K562 (cell line): ENCODE data around the gene MFAP2. TPM values are rescaled to one million over a fixed set of nuclear protein-coding genes. Genes with fewer than 3 reads are reported as not detected.

Source experiments
- ATAC-seq: fragments of 200-7000 bp; cut with Tn5 transposase; 3 replicates; pipeline ENCODE4 v1.9.1; 2020; ENCODE audit warnings: moderate library complexity
- BruUV-seq: library from RNA; stranded (reverse); fragments of 400-500 nt; replicated peaks from 2 replicates; lab custom pipeline; 2021; lab: Mats Ljungman, UMichigan
- CTCF ChIA-PET: fragments of 300-600 bp; formaldehyde crosslinking; extraction: SDS; loops from one replicate; lab custom pipeline; 2021; ENCODE audit warnings: low intra/inter-chr PET ratio; lab: Yijun Ruan, JAX
- POLR2A ChIA-PET: fragments of 300-600, 350-650 bp; sonication (Branson Sonifier 250); formaldehyde crosslinking; extraction: SDS; loops from one replicate; lab custom pipeline; 2021; ENCODE audit warnings: antibody characterized with exemption, inconsistent platforms; lab: Yijun Ruan, JAX
- DNase-seq, 4 experiments: peaks; one replicate each; pipeline versions ENCODE4 v3.0.0 to v3.0.0-alpha.2; 2011 to 2018; ENCODE audit warnings: low spot score in 3 of 4, mixed read lengths in 3 of 4; ENCODE audit errors: extremely low read depth in 1 of 4
- FAIRE-seq: peaks from 2 replicates; lab custom pipeline; 2011; peaks lifted over from hg19 to GRCh38; lab: Jason Lieb, UNC
- H2AFZ ChIP-seq: 2 replicates; pipeline ENCODE4 v1.6.0; 2011; ENCODE audit warnings: low read depth, low read length, control low read depth, inconsistent platforms
- H3K27ac ChIP-seq: fragments of 200-600 bp; 3 replicates; pipeline ENCODE4 v1.8.0; 2011; ENCODE audit warnings: low read depth, mild to moderate bottlenecking, control low read depth, inconsistent platforms, low read length, moderate library complexity, mixed read lengths; ENCODE audit errors: extremely low read depth
- H3K27me3 ChIP-seq, 2 experiments: fragments of 300-600 bp in 1 of 2; 2 replicates in 1 of 2; 3 replicates in 1 of 2; pipeline versions ENCODE4 v1.6.0 to v1.8.0; 2011; ENCODE audit warnings: inconsistent platforms in 2 of 2, low read length in 2 of 2, mild to moderate bottlenecking in 1 of 2, mixed read lengths in 1 of 2, moderate library complexity in 1 of 2; ENCODE audit not compliant: control insufficient read depth in 2 of 2, insufficient read depth in 2 of 2
- H3K36me3 ChIP-seq: fragments of 300-600 bp; 3 replicates; pipeline ENCODE4 v1.8.0; 2011; ENCODE audit warnings: mild to moderate bottlenecking, low read length, inconsistent platforms; ENCODE audit not compliant: control insufficient read depth, insufficient read depth
- H3K4me1 ChIP-seq, 2 experiments: fragments of 200-600 bp in 1 of 2; replicated peaks in 1 of 2; 2 replicates in 1 of 2; 3 replicates in 1 of 2; pipeline versions ENCODE4 v1.5.1 to v1.8.0; 2011; ENCODE audit warnings: inconsistent platforms in 2 of 2, low read length in 2 of 2, mild to moderate bottlenecking in 1 of 2, mixed read lengths in 1 of 2, moderate library complexity in 1 of 2; ENCODE audit not compliant: control insufficient read depth in 2 of 2, insufficient read depth in 2 of 2
- H3K4me2 ChIP-seq: 2 replicates; pipeline ENCODE4 v1.6.1; 2011; ENCODE audit warnings: low read length, control low read depth, inconsistent platforms, mixed read lengths; ENCODE audit not compliant: insufficient read depth
- H3K4me3 ChIP-seq: fragments of 200-600 bp; sonication (generic), shearing (Covaris generic); 2 replicates; pipeline ENCODE4 v1.5.1; 2016; ENCODE audit warnings: control low read depth, inconsistent platforms
- H3K79me2 ChIP-seq: fragments of 200-600 bp; 3 replicates; pipeline ENCODE4 v1.8.0; 2011; ENCODE audit warnings: low read length, inconsistent platforms; ENCODE audit not compliant: control insufficient read depth, insufficient read depth
- H3K9ac ChIP-seq, 2 experiments: 2 replicates each; pipeline versions ENCODE4 v1.6.0 to v1.6.1; 2011; ENCODE audit warnings: low read depth in 2 of 2, low read length in 2 of 2, control low read depth in 1 of 2, inconsistent platforms in 1 of 2, mild to moderate bottlenecking in 1 of 2, mixed read lengths in 1 of 2; ENCODE audit not compliant: insufficient read depth in 1 of 2
- H3K9me1 ChIP-seq: one replicate; pipeline ENCODE4 v1.6.0; 2011; ENCODE audit warnings: inconsistent platforms, mild to moderate bottlenecking, low read length, moderate library complexity; ENCODE audit not compliant: control insufficient read depth, insufficient read depth
- H3K9me3 ChIP-seq: replicated peaks from 2 replicates; pipeline ENCODE4 v1.5.1; 2011; ENCODE audit warnings: low read depth, low read length, inconsistent platforms; ENCODE audit not compliant: control insufficient read depth, insufficient read depth
- H4K20me1 ChIP-seq: replicated peaks from 2 replicates; pipeline ENCODE4 v1.6.1; 2011; ENCODE audit warnings: low read length, inconsistent platforms, mixed read lengths; ENCODE audit not compliant: control insufficient read depth, insufficient read depth
- CBX2 ChIP-seq: fragments of 200-600 bp; sonication (generic); IDR thresholded peaks from one replicate; pipeline ENCODE4 v1.6.1; 2012; ENCODE audit warnings: mild to moderate bottlenecking, low read length, inconsistent platforms; ENCODE audit not compliant: insufficient read depth, poor library complexity, severe bottlenecking
- RBM14 ChIP-seq: fragments of 200-400 bp; formaldehyde crosslinking; IDR thresholded peaks from 2 replicates; pipeline ENCODE4 v1.6.1; 2018; ENCODE audit warnings: low read depth, mild to moderate bottlenecking, low read length, moderate library complexity, borderline replicate concordance; ENCODE audit not compliant: insufficient read depth
- SPI1 ChIP-seq: IDR thresholded peaks from 2 replicates; pipeline ENCODE4 v1.6.1; 2011; ENCODE audit warnings: low read depth, low read length, control low read depth, borderline replicate concordance
- ZNF121 ChIP-seq: sonication (generic); formaldehyde crosslinking; conservative IDR thresholded peaks from 2 replicates; pipeline ENCODE4 v1.8.0; 2022; ENCODE audit warnings: missing genetic modification reagents
- WGBS: fragments of 100-300 bp; shearing (Covaris generic); methylation state at CpG from one replicate; pipeline ENCODE4 v1.1.6; 2016; ENCODE audit warnings: low coverage, mixed read lengths; ENCODE audit not compliant: insufficient coverage; ENCODE audit errors: missing lambda C conversion rate; 5-methylcytosine and 5-hydroxymethylcytosine counted together
- in situ Hi-C: fragments of 300-500 bp; cut with MboI; formaldehyde crosslinking; loops from 4 replicates; pipeline ENCODE4 v1.15.0; 2018; ENCODE audit warnings: inconsistent platforms, mixed read lengths
- intact Hi-C: fragments of 100-400 bp; cut with micrococcal nuclease; formaldehyde crosslinking; loops from 2 replicates; pipeline ENCODE4 v1.14.2; 2022
- polyA plus RNA-seq, 8 experiments: library from polyadenylated mRNA; depleted of rRNA in 4 of 8; stranded (reverse) in 5 of 8; unstranded in 3 of 8; fragments of >200 nt; fragmentation: Nextera tagmentation in 2 of 8; fragmentation: Illumina TruSeq in 1 of 8; extraction: Ambion mirVana in 2 of 8; extraction: Trizol in 1 of 8; gene quantifications; 2 replicates each; pipeline versions ENCODE4 v1.2.1 to v1.2.3, GENCODE V29; 2011 to 2014; ENCODE audit warnings: inconsistent platforms in 1 of 8, missing spikeins in 1 of 8
- total RNA-seq, 7 experiments: library from RNA; depleted of rRNA in 6 of 7; stranded (reverse); fragments of >200 nt in 6 of 7; fragmentation: Illumina TruSeq in 2 of 7; extraction: Trizol in 2 of 7; gene quantifications; 2 replicates each; pipeline versions ENCODE4 v1.2.1 to v1.2.3, GENCODE V29; 2011 to 2021; ENCODE audit warnings: low replicate concordance in 1 of 7
- TF ChIP-seq, protein P1 (sequence below), 3 experiments: fragments of 200-800 bp in 1 of 3; sonication (Bioruptor generic) in 1 of 3; sonication (generic) in 1 of 3; formaldehyde crosslinking in 1 of 3; IDR thresholded peaks; 2 replicates each; pipeline versions ENCODE4 v1.6.1 to v1.8.0; 2016 to 2022; ENCODE audit warnings: mild to moderate bottlenecking in 2 of 3, missing compliant biosample characterization in 2 of 3, missing genetic modification characterization in 2 of 3, missing genetic modification reagents in 1 of 3

Gene MFAP2
- total and polyA plus RNA-seq, 9 of the 15 experiments (the other 6 are each of a cell fraction or from before 2014, with no cell fraction given): not detected

DNA sequence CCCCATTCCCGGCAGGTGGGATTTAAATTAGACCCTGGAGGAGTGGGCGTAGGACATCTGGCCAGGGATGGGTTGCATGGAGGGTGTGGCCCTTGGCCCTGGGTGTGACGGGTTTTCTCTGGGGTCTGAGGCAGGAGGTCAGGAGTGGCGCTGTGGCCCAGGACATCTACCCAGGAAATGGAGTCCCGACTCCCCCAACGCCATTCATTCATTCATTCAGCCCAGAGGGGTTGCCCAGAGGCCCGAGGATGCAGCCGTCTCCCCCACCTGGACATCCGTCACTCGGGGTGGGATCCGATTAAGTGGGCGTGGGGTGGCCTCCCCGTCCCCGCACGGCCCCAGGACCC, 30.6 kb upstream of the MFAP2 start (continued):
- no peak for TF ChIP-seq CBX2
- TF ChIP-seq, protein P1, sequence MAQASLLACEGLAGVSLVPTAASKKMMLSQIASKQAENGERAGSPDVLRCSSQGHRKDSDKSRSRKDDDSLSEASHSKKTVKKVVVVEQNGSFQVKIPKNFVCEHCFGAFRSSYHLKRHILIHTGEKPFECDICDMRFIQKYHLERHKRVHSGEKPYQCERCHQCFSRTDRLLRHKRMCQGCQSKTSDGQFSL (CRISPR knock-in tag; IDR thresholded peaks at IDR 0.05): 0 out of 2 replicates have a peak, but pooled peaks have one; percentile 40
- TF ChIP-seq, protein P1 (tag; IDR thresholded peaks at IDR 0.05): no peak

DNA sequence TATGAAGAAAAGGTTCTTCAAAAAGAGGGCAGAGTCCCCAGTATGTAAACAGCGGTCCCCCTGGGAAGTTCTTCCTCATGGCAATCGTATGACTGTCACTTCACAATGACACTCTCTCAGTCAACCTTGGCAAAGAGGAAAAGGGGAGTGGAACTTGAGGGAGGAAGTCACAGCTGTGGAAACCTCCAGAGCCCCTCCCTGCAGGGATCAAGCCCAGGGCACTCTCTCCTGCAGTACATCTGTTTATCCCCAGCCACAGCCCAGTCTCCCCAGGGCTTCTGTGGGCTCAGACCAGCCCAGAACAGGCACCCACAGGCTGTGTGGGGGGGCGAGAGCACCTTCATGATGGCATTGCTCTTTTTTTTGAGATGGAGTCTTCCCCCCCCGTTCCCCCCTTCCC, 29.3 kb upstream of the MFAP2 start:
- peak overlapping the region in 1 of 2 experiments; percentile 59; a peak in 2 of 4 replicates for H3K9ac ChIP-seq
- H3K4me2 ChIP-seq: no peak overlapping the region
- BruUV-seq: no TSS peak
- CTCF ChIA-PET: no interaction called here
- intact Hi-C loops: no loop called here
- no peaks in the 10 kb centered on the region; the same call in 2 of the 3 replicates for H3K79me2 ChIP-seq
- no peaks in the 10 kb centered on the region for H4K20me1 ChIP-seq
- H3K27ac ChIP-seq: no peak overlapping the region
- peaks cover 8% of the 10 kb centered on the region; the same call in 1 of the 3 replicates for H3K36me3 ChIP-seq
- no peaks in the 10 kb centered on the region for H3K9me1 ChIP-seq
- ATAC-seq (no peak), DNase-seq (peak in 2 of 4 experiments; percentile 18 to 24), FAIRE-seq (no peak)
- POLR2A ChIA-PET: no interaction called here
- peaks cover 23 to 31% of the 10 kb centered on the region in 2 experiments for H3K4me1 ChIP-seq
- in situ Hi-C loops: no loop called here
- 26% methylated on average over 3 of the region's 4 CpGs for WGBS
- H2AFZ ChIP-seq: no peak overlapping the region
- no peaks in the 10 kb centered on the region for H3K27me3 ChIP-seq
- H3K9me3 ChIP-seq: no peaks in the 10 kb centered on the region
- no peak overlapping the region for H3K4me3 ChIP-seq
- TF ChIP-seq ZNF121 (CRISPR knock-in tag): no peak
- TF ChIP-seq, protein P1 (CRISPR knock-in tag; IDR thresholded peaks at IDR 0.05): no peak
- TF ChIP-seq, protein P1 (tag; IDR thresholded peaks at IDR 0.05): 0 out of 4 replicates have a peak, but pooled peaks of 1 of the 2 experiments have one; percentile 21
- TF ChIP-seq SPI1: peak; percentile 78
- TF ChIP-seq RBM14: no peak
- TF ChIP-seq, all 486 proteins: peak for 2
